ENCODE results near the gene JAKMIP3.

The JAKMIP3 gene

GRCh38 chr10:132044803-132045202 lies 20.9 kb upstream of the JAKMIP3 start:
- no peak for DNase-seq

GRCh38 chr10:132045324-132045723 lies 20.4 kb upstream of the JAKMIP3 start:
- DNase-seq, result no peak

GRCh38 chr10:132047575-132048293 lies 18.0 kb upstream of the JAKMIP3 start:
- no peak for DNase-seq

DNA sequence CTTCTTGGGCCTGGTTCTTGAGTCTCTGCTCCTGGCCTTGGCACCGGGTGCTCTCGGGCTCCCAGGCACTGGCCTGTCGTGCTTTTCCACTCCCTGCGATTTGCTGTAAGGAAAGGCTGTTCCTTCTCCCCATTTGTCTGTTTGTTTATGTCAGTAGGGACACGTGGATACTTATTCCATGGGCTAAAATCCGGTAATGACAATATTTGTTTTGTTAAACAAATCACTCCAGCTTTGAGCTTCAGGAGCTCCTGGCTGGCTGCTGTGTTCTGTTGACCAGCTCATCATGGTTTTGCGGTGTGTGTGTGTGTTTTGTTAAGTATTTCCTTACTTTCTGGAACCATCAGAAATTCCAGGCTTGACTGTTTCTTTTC lies 17.5 kb upstream of the JAKMIP3 start:
- DNase-seq, result no peak

DNA sequence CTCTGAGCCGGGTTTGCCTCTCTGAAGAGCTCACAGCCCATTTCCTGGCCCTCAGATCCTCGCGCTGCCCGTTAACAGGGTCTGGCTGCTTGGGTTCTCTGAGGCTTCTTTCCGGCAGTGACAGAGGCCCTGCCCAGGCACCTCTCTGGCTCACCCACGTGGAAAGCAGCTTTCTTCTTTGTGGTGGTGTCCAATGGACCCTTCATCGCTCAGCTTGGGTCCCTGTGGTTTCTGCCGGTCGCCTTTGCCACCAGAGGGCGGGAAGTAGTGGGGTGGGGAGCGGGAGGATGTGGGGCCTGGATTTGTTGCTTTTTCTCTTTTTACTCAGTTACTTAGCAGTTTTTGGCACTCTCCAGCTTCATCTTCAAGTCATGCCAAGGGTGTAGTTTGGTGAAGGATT lies 15.6 kb upstream of the JAKMIP3 start:
- DNase-seq, result no peak

DNA sequence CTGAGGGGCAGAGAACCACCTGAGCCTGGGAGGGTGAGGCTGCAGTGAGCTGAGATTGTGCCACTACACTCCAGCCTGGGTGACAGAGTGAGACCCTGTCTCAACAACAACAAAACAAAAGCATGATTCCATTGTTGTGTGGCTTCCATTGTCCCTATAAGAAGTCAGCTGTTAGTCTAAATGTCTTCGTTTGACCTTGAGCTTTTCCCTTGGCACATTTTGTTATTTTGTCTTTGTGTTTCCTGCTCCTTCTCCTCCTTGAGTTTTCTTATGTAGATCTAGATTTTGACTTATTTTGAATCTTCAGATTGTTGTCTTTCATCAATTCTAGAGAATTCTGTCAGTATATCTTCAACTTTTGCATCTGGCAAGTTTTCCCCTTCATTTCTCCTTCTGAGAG lies 13.6 kb upstream of the JAKMIP3 start:
- no peak for DNase-seq

- DNase-seq, result no peak
Observed at GRCh38 chr10:132054564-132054963, 11.2 kb upstream of the JAKMIP3 start.

DNA sequence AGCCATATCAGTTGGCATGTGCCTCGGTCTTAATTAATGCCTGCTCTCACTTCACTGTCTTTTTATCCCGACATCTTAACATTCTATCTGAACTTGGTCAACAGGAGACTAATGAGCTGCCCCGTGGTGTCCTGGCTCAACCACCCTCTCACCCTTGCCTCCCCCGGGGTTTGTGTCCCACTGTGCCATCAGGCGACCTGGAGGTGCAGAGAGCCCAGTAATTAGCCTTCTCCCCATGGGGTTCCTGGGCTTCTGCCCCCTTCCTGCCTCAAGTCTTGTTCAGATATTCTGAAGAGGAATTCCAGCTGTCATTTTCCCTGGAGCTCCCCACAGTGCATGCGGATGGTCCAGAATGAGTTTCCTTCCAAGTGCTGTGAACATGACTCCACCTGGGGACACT lies 10.1 kb upstream of the JAKMIP3 start:
- no peak for DNase-seq

DNA sequence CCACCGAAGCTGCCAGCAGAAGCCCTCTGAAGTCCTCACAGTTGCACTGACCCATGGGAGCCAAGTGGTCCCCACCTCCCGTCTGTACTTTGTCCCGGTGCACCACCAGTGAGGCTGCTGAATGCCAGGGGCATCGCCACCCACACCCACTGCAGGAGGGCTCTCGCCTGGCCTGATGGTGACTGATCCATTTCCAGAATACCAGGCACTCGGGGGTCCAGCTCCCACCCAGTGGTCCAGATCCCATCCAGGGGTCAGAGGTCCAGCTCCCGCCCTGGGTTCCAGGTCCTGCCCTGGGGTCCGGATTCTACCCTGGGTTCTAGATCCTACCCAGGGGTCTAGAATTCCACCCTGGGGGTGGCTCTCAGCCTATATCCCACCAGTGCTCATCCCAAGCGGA lies 9.1 kb upstream of the JAKMIP3 start:
- DNase-seq, result no peak

- DNase-seq, result no peak
Observed at GRCh38 chr10:132057191-132057681, 8.5 kb upstream of the JAKMIP3 start.

GRCh38 chr10:132058111-132058745 lies 7.5 kb upstream of the JAKMIP3 start:
- DNase-seq, result no peak

DNA sequence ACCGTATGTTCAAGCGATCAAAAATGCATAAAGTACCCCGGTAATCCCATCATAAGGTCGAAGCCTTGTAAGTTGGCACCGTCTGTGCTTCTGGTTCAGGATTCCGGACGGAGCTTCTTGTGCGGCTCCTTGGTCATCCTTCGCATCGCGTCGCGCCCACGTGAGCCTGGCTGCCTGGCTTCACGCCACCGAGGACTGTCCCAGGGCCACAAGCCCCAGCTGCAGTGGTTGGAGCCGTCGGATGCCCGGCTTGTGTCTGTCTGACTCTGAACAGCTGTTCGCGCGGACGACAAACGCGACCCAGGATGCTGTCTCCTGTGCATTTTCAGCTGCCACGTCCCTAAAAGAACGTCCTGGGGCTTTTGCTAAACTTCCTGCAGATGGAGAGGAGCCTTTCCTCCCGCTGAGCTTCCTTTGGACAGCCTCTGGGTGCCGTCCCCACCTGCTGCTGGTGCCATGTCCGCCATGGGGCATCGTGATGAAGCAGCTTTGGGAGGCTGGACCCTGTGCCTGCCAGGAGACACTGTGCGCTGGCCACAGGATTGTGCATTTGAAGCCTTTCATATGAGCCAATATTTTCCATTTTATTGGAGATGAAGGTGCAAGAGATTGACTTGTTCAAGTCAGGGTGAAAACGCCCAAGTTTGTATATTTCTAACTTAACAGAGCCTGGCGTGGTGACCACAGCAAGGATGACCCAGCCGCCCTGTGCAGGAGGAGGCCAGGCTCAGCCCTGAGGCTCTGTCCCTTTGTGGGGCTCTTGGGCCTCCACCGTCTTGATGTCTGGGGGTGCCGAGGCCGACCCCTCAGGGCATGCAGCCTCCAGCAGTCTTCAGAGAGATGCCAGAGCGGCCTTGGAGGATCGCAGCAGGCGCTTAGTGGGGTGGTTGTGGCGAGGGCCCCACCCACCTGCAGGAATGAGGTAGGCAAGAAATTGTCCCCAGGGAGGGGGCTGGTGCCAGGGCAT lies 6.7 kb upstream of the JAKMIP3 start:
- DNase-seq, result no peak

DNA sequence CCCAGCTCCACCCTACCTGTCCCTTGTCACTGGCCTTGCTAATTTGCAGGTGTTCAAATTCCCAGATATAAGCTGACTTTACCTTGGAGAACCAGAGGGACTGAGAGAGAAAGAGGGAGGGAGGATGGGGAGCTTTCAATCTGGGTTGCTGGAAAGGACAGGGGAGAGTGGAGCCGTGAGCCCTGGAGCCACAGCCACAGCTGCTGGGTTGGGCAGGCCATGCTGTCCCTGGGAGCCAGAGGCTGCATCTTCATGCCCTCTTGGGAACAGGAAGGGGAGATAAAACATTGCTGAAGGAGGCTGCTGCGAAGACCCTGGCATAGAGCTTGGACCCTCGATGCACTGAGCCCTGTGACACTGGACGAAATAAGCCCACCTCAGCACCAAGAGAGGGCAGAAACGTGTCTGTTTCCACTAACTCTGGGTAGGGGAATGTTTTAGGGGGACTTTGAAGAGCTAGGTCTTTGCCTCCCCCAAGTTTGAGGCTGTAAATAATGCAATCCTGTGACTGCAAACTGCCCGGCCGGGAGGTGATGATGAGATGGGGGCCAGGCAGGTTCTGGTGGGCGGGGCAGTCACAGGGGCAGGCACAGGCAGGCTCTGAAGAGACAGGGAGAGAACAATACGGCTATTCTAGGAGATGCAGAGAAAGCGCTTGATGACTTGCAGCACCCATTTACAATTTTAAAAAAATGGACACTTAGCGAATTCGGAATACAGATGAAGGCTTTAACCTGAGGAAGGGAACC lies 5.8 kb upstream of the JAKMIP3 start:
- DNase-seq, result no peak

DNA sequence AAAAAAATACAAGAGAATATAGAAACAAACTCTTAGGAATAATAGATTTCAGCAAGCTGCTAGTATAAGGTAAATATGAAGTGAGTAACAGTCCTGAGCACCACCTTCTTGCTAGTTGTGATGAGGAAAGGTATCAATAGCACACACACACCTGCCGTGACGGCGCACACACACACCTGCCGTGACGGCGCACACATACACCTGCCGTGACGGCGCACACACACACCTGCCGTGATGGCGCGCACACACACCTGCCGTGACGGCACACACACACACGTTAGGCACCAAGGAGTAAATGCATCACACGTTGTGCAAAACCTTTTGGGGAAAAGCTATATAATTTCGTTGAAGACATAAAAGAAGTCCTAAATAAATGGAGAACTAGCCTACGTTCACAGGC lies 4.7 kb upstream of the JAKMIP3 start:
- no peak for DNase-seq

GRCh38 chr10:132061465-132061864 lies 4.3 kb upstream of the JAKMIP3 start:
- no peak for DNase-seq

DNA sequence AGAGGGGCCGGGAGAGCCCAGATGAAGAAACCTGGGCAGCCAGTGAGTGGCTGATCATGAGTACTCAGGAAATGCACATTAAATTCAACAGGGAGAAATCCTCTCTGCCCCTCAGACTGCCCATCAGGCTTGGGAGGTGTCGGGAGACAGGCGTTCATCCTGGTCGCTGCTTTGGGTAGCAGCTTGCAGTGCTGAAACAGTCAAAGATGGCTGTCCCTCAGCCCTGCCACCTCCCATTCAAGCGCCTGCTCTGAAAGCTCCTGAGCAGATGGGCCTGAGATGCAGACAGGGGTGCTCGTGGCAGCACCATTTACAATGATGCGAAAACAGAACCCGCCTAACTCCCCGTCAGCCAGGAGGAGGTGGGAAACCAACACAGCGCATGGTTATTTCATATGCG lies 3.6 kb upstream of the JAKMIP3 start:
- no peak for DNase-seq

- DNase-seq, result no peak
Observed at GRCh38 chr10:132062641-132063390, 2.9 kb upstream of the JAKMIP3 start.

GRCh38 chr10:132063432-132063831 lies 2.3 kb upstream of the JAKMIP3 start:
- DNase-seq, result no peak

GRCh38 chr10:132064082-132064755 lies 1.5 kb upstream of the JAKMIP3 start:
- no peak for DNase-seq

GRCh38 chr10:132064771-132065437 lies 842 bp upstream of the JAKMIP3 start:
- DNase-seq, result no peak

DNA sequence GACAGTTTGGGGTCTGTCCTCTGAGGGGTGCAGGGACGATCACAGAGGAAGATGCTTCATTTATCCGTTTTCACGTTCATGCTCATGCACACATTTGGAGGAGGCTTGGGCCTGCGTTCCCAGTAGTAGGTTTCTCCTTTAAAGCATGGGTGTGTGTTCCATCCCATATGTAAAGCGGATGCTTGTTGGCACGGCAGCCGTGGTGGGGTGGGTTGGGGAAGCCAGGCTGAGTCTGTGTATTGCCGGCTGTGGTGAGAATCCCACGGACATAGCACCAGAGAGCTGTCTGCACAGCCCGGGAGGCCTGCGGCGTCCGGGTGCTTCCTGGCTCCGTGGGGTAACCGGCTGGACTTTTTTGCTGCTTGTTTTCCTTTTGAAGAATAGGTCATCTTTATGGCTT lies 440 bp downstream of the JAKMIP3 start:
- no peak for DNase-seq

Measured in CD4-positive, alpha-beta T cell treated with Interleukin-1 beta for 1 hour (primary cell).